ENCODE measurements around the gene LTO1.

The LTO1 gene

DNA sequence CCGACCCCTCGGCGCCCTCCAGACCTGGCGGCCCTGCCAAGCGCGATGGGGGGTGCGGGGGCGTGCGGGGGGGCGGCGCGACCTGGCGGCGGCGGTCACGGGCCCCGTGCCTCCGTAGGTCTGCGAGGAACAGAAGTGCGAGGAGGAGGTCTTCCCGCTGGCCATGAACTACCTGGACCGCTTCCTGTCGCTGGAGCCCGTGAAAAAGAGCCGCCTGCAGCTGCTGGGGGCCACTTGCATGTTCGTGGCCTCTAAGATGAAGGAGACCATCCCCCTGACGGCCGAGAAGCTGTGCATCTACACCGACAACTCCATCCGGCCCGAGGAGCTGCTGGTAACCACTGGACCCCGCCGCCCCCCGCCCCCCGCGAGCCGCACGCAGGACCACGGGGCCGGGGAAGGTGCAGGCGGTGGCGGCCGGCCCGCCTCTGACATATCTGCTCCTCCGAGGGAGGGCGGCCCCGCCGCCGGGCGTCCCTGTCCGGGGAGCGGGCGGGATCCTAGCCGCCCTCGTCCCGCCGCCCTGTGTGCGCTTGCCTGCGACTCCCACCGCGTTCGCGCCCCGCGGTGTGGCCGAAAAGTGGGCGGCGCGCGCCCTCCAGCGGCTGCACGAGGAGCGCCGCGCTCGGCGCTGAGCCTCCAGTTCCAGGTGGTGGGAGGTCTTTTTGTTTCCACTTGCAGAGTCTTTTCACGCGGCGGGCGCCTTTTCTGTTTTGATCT lies 32.1 kb downstream of the LTO1 start:
- H3K4me3 Mint-ChIP-seq = peak overlapping the region; percentile 86
- peak; percentile 82 for ATAC-seq (replicated peaks; ENCODE audit: extremely low read depth, poor library complexity, severe bottlenecking)
- H3K4me1 Mint-ChIP-seq = peaks cover 20% of the 10 kb centered on the region
- no peaks in the 10 kb centered on the region for H3K9me3 Mint-ChIP-seq
- DNase-seq (ENCODE audit: low spot score in 2 of 2) = peak; percentile 68 to 69
- no peak overlapping the region for H3K27ac Mint-ChIP-seq (ENCODE audit: low read depth)
- peaks cover 7% of the 10 kb centered on the region for H3K36me3 Mint-ChIP-seq (ENCODE audit: insufficient read depth)
- peaks cover 37% of the 10 kb centered on the region for H3K27me3 Mint-ChIP-seq

DNA sequence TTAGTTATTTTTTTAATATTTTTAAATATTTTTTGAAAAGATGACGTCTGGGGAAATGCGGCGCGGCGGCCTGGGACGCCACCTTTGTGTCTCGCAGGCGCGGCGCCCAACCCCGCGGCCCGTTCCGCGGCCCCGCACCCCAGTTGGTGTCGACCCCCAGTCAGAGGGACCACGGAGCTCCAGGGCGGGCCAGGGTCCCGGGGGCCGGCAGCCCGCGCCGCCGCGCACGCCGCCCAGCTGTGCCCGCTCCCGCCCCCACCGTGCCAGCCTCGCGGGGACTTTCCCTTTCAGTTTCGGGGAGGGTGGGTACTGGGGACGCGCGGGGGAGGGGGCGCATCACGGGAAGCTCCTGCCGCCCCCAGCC lies 32.6 kb downstream of the LTO1 start:
- Mint-ChIP-seq H3K36me3 (ENCODE audit: insufficient read depth) (peaks cover 7% of the 10 kb centered on the region), H3K27me3 (peaks cover 42% of the 10 kb centered on the region), H3K9me3 (no peaks in the 10 kb centered on the region), H3K27ac (ENCODE audit: low read depth) (no peak overlapping the region), H3K4me1 (peaks cover 20% of the 10 kb centered on the region), H3K4me3 (peak overlapping the region; percentile 86)
- ATAC-seq (replicated peaks; ENCODE audit: extremely low read depth, poor library complexity, severe bottlenecking) (peak; percentile 69), DNase-seq (ENCODE audit: low spot score in 2 of 2) (no peak)

DNA sequence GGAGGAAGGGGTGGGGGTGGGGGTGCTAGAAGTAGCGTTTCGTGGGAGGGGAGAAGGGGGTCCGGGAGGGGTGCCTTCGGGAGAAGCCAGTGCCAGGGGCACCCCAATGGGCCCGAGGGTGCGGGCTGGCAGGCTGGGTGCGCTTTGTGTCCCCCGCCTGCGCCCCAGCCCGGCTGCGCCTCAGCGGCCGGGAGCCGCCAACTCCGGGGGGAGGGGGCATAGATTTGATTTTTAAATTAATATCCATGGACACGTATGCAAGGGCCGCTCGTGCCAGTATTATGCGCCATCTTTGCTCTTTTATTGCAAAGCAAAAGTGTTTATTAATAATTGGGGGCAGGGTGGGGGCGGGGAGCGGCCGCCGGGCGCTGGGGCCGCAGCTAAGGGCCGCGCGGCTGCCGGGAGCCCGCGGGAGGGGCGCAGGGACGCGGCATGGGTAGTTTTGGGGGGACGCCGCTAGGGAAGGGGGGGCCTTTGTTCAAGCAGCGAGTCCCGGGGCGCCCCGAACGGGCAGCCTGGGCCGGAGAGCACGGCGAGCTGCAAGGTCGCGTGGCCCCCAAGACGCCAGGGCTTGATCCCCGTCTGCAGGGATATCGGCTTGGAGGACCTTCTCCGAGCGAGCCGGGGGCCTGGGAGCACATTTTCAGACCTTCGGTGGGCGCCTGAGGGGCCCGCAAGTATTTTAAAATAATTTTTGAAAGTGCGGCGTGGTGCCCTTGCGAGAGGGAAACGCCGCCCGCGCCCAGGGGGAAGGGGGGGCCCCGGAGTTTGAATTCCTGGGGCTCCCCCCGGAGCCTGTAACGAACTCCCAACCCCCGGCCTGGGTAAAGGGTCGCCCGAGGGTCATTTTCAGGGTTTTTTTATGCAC lies 33.2 kb downstream of the LTO1 start:
- no peak for ATAC-seq (replicated peaks; ENCODE audit: extremely low read depth, poor library complexity, severe bottlenecking)
- peak overlapping the region; percentile 86 for H3K4me3 Mint-ChIP-seq
- peaks cover 20% of the 10 kb centered on the region for H3K4me1 Mint-ChIP-seq
- peaks cover 48% of the 10 kb centered on the region for H3K27me3 Mint-ChIP-seq
- peaks cover 7% of the 10 kb centered on the region for H3K36me3 Mint-ChIP-seq (ENCODE audit: insufficient read depth)
- H3K9me3 Mint-ChIP-seq = no peaks in the 10 kb centered on the region
- peak overlapping the region; percentile 90 for H3K27ac Mint-ChIP-seq (ENCODE audit: low read depth)
- no peak for DNase-seq (ENCODE audit: low spot score in 2 of 2)

DNA sequence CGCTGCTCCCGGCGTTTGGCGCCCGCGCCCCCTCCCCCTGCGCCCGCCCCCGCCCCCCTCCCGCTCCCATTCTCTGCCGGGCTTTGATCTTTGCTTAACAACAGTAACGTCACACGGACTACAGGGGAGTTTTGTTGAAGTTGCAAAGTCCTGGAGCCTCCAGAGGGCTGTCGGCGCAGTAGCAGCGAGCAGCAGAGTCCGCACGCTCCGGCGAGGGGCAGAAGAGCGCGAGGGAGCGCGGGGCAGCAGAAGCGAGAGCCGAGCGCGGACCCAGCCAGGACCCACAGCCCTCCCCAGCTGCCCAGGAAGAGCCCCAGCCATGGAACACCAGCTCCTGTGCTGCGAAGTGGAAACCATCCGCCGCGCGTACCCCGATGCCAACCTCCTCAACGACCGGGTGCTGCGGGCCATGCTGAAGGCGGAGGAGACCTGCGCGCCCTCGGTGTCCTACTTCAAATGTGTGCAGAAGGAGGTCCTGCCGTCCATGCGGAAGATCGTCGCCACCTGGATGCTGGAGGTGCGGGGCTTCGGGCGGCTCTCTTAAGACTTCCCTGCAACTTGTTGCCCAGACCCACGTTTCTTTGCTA lies 34.1 kb downstream of the LTO1 start, which contains the start of gene CCND1:
TSS of gene CCND1 (plus strand) at position 162 of the 587 bp plus-strand sequence. CDS start at position 320, 158 bp downstream.
- ATAC-seq (replicated peaks; ENCODE audit: extremely low read depth, poor library complexity, severe bottlenecking) = no peak
- peaks cover 56% of the 10 kb centered on the region for H3K27me3 Mint-ChIP-seq
- peak within 1 kb of the TSS; percentile 86 for H3K4me3 Mint-ChIP-seq
- peaks cover 7% of the 10 kb centered on the region for H3K36me3 Mint-ChIP-seq (ENCODE audit: insufficient read depth)
- peak within 1 kb of the TSS; percentile 90 for H3K27ac Mint-ChIP-seq (ENCODE audit: low read depth)
- no peaks in the 10 kb centered on the region for H3K9me3 Mint-ChIP-seq
- DNase-seq (ENCODE audit: low spot score in 2 of 2) = no peak
- peaks cover 20% of the 10 kb centered on the region for H3K4me1 Mint-ChIP-seq

DNA sequence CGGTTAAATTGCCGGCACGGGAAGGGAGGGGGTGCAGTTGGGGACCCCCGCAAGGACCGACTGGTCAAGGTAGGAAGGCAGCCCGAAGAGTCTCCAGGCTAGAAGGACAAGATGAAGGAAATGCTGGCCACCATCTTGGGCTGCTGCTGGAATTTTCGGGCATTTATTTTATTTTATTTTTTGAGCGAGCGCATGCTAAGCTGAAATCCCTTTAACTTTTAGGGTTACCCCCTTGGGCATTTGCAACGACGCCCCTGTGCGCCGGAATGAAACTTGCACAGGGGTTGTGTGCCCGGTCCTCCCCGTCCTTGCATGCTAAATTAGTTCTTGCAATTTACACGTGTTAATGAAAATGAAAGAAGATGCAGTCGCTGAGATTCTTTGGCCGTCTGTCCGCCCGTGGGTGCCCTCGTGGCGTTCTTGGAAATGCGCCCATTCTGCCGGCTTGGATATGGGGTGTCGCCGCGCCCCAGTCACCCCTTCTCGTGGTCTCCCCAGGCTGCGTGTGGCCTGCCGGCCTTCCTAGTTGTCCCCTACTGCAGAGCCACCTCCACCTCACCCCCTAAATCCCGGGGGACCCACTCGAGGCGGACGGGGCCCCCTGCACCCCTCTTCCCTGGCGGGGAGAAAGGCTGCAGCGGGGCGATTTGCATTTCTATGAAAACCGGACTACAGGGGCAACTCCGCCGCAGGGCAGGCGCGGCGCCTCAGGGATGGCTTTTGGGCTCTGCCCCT lies 34.7 kb downstream of the LTO1 start:
- DNase-seq (ENCODE audit: low spot score in 2 of 2) (no peak), ATAC-seq (replicated peaks; ENCODE audit: extremely low read depth, poor library complexity, severe bottlenecking) (no peak)
- no peaks in the 10 kb centered on the region for H3K9me3 Mint-ChIP-seq
- peak overlapping the region; percentile 90 for H3K27ac Mint-ChIP-seq (ENCODE audit: low read depth)
- peaks cover 63% of the 10 kb centered on the region for H3K27me3 Mint-ChIP-seq
- peaks cover 7% of the 10 kb centered on the region for H3K36me3 Mint-ChIP-seq (ENCODE audit: insufficient read depth)
- peaks cover 20% of the 10 kb centered on the region for H3K4me1 Mint-ChIP-seq
- H3K4me3 Mint-ChIP-seq = peak overlapping the region; percentile 86

DNA sequence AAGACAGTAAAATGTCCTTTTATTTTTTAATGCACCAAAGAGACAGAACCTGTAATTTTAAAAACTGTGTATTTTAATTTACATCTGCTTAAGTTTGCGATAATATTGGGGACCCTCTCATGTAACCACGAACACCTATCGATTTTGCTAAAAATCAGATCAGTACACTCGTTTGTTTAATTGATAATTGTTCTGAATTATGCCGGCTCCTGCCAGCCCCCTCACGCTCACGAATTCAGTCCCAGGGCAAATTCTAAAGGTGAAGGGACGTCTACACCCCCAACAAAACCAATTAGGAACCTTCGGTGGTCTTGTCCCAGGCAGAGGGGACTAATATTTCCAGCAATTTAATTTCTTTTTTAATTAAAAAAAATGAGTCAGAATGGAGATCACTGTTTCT lies 35.3 kb downstream of the LTO1 start:
- DNase-seq (ENCODE audit: low spot score in 2 of 2) (no peak), ATAC-seq (replicated peaks; ENCODE audit: extremely low read depth, poor library complexity, severe bottlenecking) (no peak)
- peaks cover 20% of the 10 kb centered on the region for H3K4me1 Mint-ChIP-seq
- H3K27me3 Mint-ChIP-seq = peaks cover 69% of the 10 kb centered on the region
- peak overlapping the region; percentile 86 for H3K4me3 Mint-ChIP-seq
- H3K27ac Mint-ChIP-seq (ENCODE audit: low read depth) = no peak overlapping the region
- H3K36me3 Mint-ChIP-seq (ENCODE audit: insufficient read depth) = peaks cover 7% of the 10 kb centered on the region
- no peaks in the 10 kb centered on the region for H3K9me3 Mint-ChIP-seq

DNA sequence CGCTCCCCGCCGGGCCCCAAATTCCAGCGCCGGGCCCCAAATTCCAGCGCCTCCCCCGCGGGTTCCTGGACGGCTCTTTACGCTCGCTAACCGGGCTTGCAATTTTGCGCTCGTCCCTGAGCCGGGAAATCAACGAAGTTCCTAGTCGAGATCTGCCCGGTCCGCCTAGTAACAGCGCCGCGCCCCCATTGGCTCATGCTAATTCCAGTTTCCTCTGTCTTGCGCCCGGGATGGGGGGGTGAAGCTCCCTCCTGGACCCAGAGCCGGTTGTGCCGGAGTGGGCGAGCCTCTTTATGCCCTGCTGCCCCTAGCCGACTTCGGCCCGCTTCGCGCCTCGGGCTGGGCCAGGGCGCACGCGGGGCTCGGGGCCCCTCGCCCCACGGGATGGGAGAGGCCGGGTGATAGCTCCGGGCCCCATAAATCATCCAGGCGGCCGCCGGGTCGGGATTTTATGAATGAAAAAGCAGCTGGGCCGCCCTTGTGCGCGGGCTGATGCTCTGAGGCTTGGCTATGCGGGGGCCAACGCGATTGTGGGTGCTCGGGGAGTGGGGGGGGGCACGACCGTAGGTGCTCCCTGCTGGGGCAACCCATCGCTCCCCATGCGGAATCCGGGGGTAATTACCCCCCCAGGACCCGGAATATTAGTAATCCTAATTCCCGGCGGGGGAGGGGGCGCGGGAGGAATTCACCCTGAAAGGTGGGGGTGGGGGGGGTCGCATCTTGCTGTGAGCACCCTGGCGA lies 36.0 kb downstream of the LTO1 start:
- Mint-ChIP-seq H3K36me3 (ENCODE audit: insufficient read depth) (peaks cover 6% of the 10 kb centered on the region), H3K27me3 (peaks cover 76% of the 10 kb centered on the region), H3K9me3 (no peaks in the 10 kb centered on the region), H3K4me1 (peaks cover 20% of the 10 kb centered on the region), H3K27ac (ENCODE audit: low read depth) (no peak overlapping the region), H3K4me3 (no peak overlapping the region)
- DNase-seq (ENCODE audit: low spot score in 2 of 2) (no peak), ATAC-seq (replicated peaks; ENCODE audit: extremely low read depth, poor library complexity, severe bottlenecking) (no peak)

DNA sequence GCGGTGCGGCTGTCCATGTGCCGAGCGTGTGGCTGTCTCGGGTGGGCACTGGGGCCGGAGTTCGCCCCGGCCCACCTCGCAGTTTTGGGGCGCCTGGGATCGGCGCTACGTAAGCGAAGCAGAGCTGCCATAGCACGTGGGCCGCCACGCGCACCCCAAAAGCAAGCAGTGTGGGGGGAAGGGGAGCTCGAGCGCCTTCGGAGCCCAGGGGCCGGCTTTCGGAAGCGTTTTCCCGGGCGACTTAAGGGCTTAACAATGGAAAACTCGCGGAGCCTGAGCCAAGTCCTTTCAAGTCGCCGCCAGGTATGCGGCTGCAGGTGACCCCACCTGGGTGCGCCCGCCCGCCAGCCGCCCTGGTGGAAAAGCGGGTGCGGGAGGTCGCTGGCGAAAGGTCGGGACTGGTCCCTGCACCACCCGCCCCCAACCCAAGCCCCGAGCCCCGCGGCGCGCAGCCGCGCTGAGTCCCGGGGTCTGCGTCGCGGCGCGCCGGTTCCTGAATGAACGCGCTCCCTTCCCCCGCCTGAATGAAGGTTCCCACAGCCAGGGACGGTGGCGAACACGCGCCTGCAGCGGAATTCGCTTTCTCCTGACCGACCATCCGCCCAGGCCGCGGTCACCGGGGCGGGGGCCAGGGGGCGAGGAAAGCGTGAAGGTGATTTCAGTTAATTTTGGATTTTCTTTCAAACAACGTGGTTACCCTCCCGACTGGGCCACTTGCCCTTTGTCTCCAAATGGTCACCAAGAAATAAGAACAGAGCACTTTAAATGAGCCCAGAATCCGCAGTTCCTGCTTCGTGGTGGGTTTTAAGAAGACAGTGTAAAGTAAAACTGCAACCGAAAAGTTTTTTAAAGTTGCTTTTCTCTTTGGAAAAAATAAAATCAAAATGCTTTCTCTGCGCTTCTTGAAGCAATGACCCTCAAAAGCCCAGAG lies 36.9 kb downstream of the LTO1 start:
- Mint-ChIP-seq H3K9me3 (no peaks in the 10 kb centered on the region), H3K36me3 (ENCODE audit: insufficient read depth) (peaks cover 4% of the 10 kb centered on the region), H3K4me3 (peak overlapping the region; percentile 44), H3K27me3 (peaks cover 82% of the 10 kb centered on the region), H3K4me1 (peaks cover 20% of the 10 kb centered on the region), H3K27ac (ENCODE audit: low read depth) (no peak overlapping the region)
- DNase-seq (ENCODE audit: low spot score in 2 of 2) (no peak), ATAC-seq (replicated peaks; ENCODE audit: extremely low read depth, poor library complexity, severe bottlenecking) (no peak)

DNA sequence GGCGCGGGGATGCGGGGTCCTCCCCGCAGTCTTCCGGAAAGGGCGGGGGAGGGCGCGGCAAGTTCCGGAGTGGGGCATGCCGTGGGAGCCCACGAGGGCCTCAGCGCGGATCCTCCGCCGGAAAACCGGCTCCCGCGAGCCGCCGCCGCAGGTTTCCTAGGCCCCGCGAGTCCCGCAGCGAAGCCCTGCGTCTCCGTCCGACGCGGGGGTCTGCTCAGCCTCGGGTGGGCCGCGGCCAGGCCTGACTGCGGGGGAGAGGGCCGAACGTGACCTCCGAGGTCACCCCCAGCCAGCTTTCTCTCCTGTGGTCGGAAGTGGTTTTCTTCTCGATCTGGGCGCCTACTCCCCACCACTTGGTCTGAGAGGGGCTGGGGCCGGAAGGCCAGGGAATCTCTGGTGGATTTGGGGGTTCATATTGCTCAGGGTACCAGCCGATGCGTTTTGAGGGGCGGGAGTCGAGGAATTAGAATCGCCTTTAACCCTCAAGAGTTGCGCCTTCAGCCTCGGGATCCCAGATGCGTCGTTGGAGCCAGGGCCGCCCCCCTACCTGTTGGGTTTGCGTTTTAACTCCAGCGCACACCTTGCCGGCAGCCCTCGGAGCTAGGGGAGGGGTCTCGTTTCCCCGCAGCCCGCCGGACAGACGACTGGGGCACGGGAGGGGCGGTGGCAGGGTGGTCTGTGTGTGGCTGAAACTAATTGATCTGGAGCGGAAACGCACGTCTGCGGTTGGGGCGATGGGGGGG lies 37.8 kb downstream of the LTO1 start:
- Mint-ChIP-seq H3K27me3 (peaks cover 82% of the 10 kb centered on the region), H3K4me1 (peaks cover 20% of the 10 kb centered on the region), H3K36me3 (ENCODE audit: insufficient read depth) (peaks cover 3% of the 10 kb centered on the region), H3K27ac (ENCODE audit: low read depth) (no peak overlapping the region), H3K4me3 (peak overlapping the region; percentile 44), H3K9me3 (no peaks in the 10 kb centered on the region)
- DNase-seq (ENCODE audit: low spot score in 2 of 2) = no peak
- no peak for ATAC-seq (replicated peaks; ENCODE audit: extremely low read depth, poor library complexity, severe bottlenecking)

DNA sequence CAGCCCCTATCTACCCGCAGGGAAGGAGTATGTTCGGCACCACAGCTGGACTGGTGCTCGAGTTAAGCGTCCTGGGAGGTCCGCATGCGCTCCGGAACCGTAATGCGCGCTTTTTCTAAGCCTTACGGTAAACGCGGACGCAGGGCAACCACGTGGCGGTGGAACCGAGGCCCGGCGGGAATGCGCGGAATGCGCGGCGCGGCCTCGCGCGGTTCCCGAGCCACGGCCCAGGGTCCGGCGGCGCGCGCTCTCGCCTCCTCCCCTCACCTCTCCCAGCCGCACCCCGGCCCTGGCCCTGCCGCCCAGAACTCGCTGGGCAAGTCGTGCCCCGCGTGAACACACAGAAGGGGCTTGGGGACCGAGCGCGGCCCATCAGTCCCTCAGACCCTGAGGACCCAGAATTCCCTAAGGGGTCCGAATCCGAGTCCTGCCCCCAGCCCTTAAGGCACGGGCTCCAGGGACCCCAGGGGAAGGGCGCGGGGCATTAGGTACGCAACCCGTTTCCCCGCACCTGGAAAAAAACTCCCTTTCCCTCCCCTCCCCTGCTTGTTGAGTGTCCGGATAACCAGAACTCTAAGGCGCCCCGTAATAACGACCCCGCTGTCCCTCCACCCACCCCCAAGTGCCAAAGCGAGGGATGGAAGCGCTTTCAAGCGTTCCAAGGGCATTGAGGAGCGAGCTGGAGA lies 38.5 kb downstream of the LTO1 start:
- ATAC-seq (replicated peaks; ENCODE audit: extremely low read depth, poor library complexity, severe bottlenecking) (no peak), DNase-seq (ENCODE audit: low spot score in 2 of 2) (no peak)
- H3K27me3 Mint-ChIP-seq = peaks cover 82% of the 10 kb centered on the region
- peak overlapping the region; percentile 44 for H3K4me3 Mint-ChIP-seq
- peaks cover 20% of the 10 kb centered on the region for H3K4me1 Mint-ChIP-seq
- no peak overlapping the region for H3K27ac Mint-ChIP-seq (ENCODE audit: low read depth)
- no peaks in the 10 kb centered on the region for H3K9me3 Mint-ChIP-seq
- peaks cover 3% of the 10 kb centered on the region for H3K36me3 Mint-ChIP-seq (ENCODE audit: insufficient read depth)
